Coronary artery (tissue), 2 donors: Measurements from ENCODE around the gene SAMD14.
A peak's percentile ranks its signal among the peaks of the same experiment; 100 is the strongest.

Experiments used
- DNase-seq: peaks from one replicate; pipeline ENCODE4 v3.0.0-alpha.2; 2017; ENCODE audit warnings: low spot score
- H3K27ac ChIP-seq, 2 donors: fragments of 200-600 bp; sonication (generic); one replicate each; pipeline ENCODE4 v1.5.1; 2016 to 2019
- H3K4me3 ChIP-seq: fragments of 200-600 bp; sonication (generic); 2 replicates; pipeline ENCODE4 v1.5.1; 2016; ENCODE audit warnings: mild to moderate bottlenecking, moderate library complexity
- TF ChIP-seq, protein P1 (sequence below): fragments of 200-600 bp; sonication (generic); IDR thresholded peaks from one replicate; pipeline ENCODE4 v1.5.1; 2019; ENCODE audit warnings: antibody characterized with exemption

SAMD14 gene

DNA sequence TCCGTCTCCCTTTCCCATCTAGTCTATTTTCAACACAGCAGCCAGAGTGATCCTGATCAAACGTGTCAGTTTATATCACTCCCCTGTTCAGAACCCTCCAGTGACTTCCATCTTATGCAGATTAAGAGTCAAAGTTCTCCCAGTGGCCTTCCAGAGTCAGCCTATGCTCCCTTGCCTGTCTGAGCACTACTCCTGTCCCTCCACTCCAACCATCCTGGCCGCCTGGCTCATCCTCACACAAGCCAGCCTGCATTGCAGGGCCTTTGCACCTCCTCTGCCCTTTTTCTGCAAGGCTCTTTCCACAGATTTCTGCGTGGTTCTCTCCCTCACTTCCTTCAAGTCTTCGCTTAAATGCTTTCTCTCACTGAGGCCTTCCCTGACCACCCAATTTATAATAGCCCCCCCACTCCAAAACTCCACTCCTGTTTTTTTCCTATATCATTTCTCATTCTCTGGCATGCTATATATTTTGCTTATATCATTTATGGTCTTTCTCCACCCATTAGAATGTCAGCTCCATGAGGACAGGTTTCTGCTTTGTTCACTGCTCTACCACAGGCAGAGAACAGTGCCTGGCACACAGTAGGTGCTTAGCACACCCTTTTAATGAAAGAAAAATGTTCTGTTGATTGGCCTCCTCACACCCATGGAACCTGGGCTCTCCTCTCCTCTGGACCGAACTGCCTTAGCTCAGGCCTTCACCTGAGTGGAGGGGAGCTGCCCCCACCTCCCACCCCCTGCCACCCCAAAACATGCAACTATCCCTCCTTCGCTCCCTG is 9.3 kb downstream of the SAMD14 start:
- Histone ChIP-seq H3K27ac (no peak overlapping the region), H3K4me3 (no peak overlapping the region)
- TF ChIP-seq, protein P1, sequence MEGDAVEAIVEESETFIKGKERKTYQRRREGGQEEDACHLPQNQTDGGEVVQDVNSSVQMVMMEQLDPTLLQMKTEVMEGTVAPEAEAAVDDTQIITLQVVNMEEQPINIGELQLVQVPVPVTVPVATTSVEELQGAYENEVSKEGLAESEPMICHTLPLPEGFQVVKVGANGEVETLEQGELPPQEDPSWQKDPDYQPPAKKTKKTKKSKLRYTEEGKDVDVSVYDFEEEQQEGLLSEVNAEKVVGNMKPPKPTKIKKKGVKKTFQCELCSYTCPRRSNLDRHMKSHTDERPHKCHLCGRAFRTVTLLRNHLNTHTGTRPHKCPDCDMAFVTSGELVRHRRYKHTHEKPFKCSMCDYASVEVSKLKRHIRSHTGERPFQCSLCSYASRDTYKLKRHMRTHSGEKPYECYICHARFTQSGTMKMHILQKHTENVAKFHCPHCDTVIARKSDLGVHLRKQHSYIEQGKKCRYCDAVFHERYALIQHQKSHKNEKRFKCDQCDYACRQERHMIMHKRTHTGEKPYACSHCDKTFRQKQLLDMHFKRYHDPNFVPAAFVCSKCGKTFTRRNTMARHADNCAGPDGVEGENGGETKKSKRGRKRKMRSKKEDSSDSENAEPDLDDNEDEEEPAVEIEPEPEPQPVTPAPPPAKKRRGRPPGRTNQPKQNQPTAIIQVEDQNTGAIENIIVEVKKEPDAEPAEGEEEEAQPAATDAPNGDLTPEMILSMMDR: no peak
- no peak for DNase-seq

DNA sequence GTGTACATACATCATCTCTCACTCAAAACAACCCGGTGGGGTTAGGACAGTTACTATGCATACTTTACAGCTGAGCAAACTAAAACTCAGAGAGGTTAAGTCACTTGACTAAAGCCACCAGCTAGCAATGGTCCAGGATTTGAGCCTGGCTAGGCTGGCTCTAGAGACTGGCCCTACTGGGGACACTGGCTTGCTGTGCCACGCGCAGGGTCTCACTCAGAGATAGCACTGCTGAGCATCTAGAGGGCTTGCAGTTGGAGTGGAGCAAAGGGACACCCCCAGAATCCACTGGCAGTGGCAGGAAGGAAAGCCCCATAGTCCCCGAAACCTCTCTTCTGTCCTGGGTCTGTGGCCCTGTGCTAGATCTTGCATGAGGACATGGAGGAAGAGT is 11.1 kb downstream of the SAMD14 start:
- TF ChIP-seq, protein P1: no peak
- H3K4me3 ChIP-seq: no peak overlapping the region
- DNase-seq: no peak

DNA sequence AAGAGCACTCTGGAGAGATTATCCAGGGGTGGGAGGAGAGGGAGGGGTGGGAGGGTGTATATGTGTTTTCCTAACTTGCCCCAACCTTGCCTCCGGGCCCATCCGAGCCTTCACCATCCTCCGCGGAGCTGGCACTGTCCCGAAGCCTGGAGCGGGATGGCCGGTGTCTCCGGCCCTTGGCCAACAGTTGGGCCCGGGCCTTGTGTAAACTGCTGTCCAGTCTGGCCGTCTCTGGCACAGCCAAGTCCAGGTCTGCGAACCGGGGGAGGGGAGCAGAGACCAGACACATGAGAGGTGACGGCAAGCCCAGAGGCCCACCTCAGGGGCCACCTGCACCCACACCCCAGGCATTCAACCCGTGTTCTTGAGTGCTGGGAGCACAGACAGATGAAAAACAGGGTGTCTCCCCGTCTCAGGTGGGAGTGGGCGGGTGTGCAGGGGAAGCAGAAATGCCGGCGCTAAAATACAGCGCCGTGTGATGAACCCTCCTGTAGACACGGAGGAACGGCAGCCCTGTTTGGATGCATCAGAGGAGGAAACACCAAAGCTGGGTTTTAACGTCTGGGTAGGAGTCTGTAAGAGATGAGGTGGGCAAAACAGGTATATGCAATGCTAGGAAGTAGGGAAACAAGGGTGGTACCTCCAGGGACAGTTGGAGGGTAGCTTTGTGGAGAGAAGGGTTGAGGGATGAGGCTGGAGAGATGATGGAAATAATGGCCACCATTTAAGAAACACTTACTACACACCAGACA is 11.7 kb downstream of the SAMD14 start:
- TF ChIP-seq, protein P1: no peak
- DNase-seq: no peak

More for the DNA sequence above, 11.1 kb downstream of the SAMD14 start:
- no peak overlapping the region for H3K27ac ChIP-seq

DNA sequence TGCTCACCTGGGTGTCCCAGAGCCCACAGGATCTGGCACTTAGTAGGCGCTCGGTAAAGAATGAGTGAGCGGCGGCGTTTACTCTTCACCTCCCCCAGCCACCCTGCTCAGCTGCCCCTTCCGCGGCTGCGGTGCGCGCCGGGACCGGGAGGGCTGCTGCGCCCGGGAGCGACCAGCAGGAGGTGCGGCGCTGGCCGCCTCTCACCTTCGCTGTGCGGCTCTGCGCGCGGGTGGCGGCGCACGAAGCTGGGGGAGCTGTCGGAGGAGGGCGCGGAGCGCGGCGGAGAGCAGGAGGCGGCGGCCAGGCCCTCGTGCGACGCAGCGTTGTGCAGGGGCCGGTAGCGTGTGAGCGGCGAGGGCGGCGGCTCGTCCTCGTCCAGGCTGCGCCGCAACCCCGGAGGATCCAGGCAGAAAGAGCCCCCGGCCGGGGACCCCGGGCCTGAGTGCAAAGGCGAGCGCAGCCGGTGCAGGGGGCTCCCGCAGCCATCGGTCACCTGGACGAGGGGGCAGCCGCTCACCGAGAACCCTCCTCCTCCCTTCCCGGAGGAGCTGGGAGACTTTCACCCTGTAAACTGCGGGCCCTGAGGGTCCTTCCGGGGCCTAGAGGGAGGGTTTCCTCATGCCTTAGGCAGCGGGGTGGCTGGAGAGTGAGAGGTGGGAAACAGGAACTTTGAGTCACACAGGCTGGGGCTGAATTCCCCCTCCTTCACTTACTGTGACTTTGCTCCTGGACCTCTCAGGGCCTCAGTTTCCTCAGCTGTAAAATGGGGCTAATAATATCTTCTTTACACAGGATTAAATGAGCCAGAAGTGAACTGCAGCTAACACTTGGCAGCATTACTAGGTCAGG is 12.5 kb downstream of the SAMD14 start:
- H3K4me3 ChIP-seq: peak overlapping the region; percentile 49
- TF ChIP-seq, protein P1: peak; percentile 42
- H3K27ac ChIP-seq: no peak overlapping the region
- no peak for DNase-seq

More for the DNA sequence above, 11.7 kb downstream of the SAMD14 start:
- H3K4me3 ChIP-seq: no peak overlapping the region
- no peak overlapping the region for H3K27ac ChIP-seq

DNA sequence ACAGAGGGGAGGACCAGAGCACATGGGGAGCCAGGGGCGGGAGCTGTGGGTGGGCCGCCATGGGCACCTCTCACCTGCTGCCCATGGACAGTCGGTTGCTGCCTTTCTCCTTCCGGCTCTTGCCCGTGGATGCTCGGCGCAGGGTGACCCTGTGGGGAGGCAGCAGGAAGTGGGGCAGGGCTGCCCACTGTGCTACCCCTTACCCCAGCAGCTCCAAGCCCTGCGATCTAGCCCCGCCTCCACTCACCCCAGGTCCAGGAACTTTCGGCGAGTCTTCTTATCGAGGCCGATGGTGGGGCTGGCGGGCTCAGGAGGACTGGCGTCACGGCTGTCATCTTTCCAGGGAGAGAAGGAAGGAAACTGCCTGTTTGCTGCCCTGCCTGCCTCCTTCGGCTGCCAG is 14.2 kb downstream of the SAMD14 start:
- Histone ChIP-seq H3K4me3 (no peak overlapping the region), H3K27ac (peak overlapping the region; percentile 3 to 7)
- DNase-seq: no peak
- TF ChIP-seq, protein P1: no peak

DNA sequence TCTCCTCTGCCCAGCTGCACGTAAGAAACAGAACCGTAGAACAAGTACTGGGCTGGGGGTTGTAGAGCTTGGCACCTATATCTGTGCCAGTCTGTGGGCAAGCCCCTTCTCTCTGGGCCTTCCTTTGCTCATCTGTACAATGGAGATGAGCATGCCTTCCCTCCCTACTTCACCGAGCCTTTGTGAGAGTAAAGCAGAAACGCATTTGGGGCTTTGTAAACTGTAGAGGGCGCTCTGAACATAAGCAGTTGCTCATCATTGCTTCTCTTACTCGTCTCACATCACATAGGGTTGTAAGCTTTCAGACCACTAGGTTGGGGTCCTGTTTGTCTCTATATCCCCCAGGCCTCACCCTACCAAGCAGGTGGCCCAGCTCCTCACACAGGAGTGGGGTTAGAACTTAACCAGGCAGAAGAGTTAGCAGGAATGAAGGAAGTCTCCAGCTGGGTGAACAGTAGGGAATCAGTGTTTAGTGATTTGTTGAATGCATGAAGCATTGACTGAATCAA is 15.1 kb downstream of the SAMD14 start:
- Histone ChIP-seq H3K4me3 (no peak overlapping the region), H3K27ac (peak overlapping the region in 1 of 2 donors; percentile 28)
- TF ChIP-seq, protein P1: peak; percentile 35
- DNase-seq: no peak
